Transverse colon (tissue), 4 donors: ENCODE results near the gene HPN. TPM values are rescaled to one million over a fixed set of nuclear protein-coding genes. Genes with fewer than 3 reads are reported as not detected.

Experiments used
- DNase-seq: peaks from one replicate; pipeline ENCODE4 v3.0.0-alpha.2; 2019
- H3K27ac ChIP-seq, 4 donors: fragments of 200-600 bp; sonication (generic); 2 replicates each; pipeline ENCODE4 v1.5.1; 2016 to 2018; ENCODE audit warnings: inconsistent platforms in 4 of 4
- H3K27me3 ChIP-seq: fragments of 200-600 bp; sonication (generic); 2 replicates; pipeline ENCODE4 v1.5.1; 2017; ENCODE audit warnings: inconsistent platforms
- H3K36me3 ChIP-seq, 4 donors: fragments of 200-600 bp; sonication (generic); 2 replicates each; pipeline ENCODE4 v1.5.1; 2017 to 2019; ENCODE audit warnings: inconsistent platforms in 4 of 4
- H3K4me1 ChIP-seq, 4 donors: fragments of 200-600 bp; sonication (generic); 2 replicates each; pipeline ENCODE4 v1.5.1; 2017 to 2020; ENCODE audit warnings: inconsistent platforms in 4 of 4
- H3K4me3 ChIP-seq, 4 donors: fragments of 200-600 bp; sonication (generic); 1 replicate in 1 of 4; 2 replicates in 3 of 4; pipeline versions ENCODE4 v1.5.1 to v1.6.1; 2017 to 2019; ENCODE audit warnings: inconsistent platforms in 4 of 4
- H3K9me3 ChIP-seq, 2 donors: fragments of 200-600 bp; sonication (generic); 2 replicates each; pipeline ENCODE4 v1.5.1; 2017 to 2019; ENCODE audit warnings: inconsistent platforms in 2 of 2
- CTCF ChIP-seq, 5 experiments: fragments of 200-600 bp in 3 of 5; fragments of 450-650 bp in 2 of 5; sonication (generic) in 3 of 5; IDR thresholded peaks; 1 replicate in 2 of 5; 2 replicates in 3 of 5; pipeline ENCODE4 v1.5.1; 2016 to 2017; ENCODE audit warnings: antibody characterized with exemption in 5 of 5, inconsistent platforms in 3 of 5, mild to moderate bottlenecking in 2 of 5, moderate library complexity in 1 of 5
- EP300 ChIP-seq: sonication (generic); formaldehyde crosslinking; IDR thresholded peaks from one replicate; pipeline ENCODE4 v1.6.1; 2017; ENCODE audit warnings: antibody characterized with exemption, low read depth
- POLR2A ChIP-seq: fragments of 450-650 bp; IDR thresholded peaks from one replicate; pipeline ENCODE4 v1.6.1; 2016; ENCODE audit warnings: antibody characterized with exemption, mild to moderate bottlenecking, moderate library complexity
- POLR2AphosphoS5 ChIP-seq, 3 donors: sonication (generic); formaldehyde crosslinking; IDR thresholded peaks; one replicate each; pipeline ENCODE4 v1.6.1; 2016; ENCODE audit warnings: antibody characterized with exemption in 3 of 3
- WGBS, 2 donors: methylation state at CpG; one replicate each; pipeline ENCODE4 v1.1.5; 2018; ENCODE audit warnings: low coverage in 1 of 2; 5-methylcytosine and 5-hydroxymethylcytosine counted together
- in situ Hi-C, 4 donors: fragments of 200-750 bp; cut with MboI; loops; one replicate each; pipeline versions ENCODE4 v1.15.0 to v1.15.1; 2017; ENCODE audit warnings: low sequenced_read_pairs in 3 of 4, low pct_ligation_motif_present in 1 of 4, low pct_unique_long_range_greater_than_20kb in 1 of 4
- intact Hi-C: fragments of 100-400 bp; cut with DNase I; formaldehyde crosslinking; loops from one replicate; pipeline ENCODE4 v1.15.1; 2023; ENCODE audit warnings: low total_unique reads
- total RNA-seq, 4 donors: library from RNA; depleted of rRNA; stranded (reverse); fragments of >200 nt; gene quantifications; one replicate each; pipeline ENCODE4 v1.1.0, GENCODE V29; 2016

HPN gene
- total RNA-seq, 4 donors from 2014 or later = 0.32 to 0.68 TPM; not detected in 2

GRCh38 chr19:35015270-35015953 lies 26.1 kb upstream of the HPN start:
- intact Hi-C loops = no loop called here

GRCh38 chr19:35015954-35016351 lies 25.6 kb upstream of the HPN start:
- no peak for DNase-seq
- Histone ChIP-seq H3K36me3 (peaks cover 0 to 16% (median 6%) of the 10 kb centered on the region in 4 donors), H3K27me3 (no peaks in the 10 kb centered on the region), H3K27ac (no peak overlapping the region), H3K4me1 (peaks cover 4 to 22% (median 9%) of the 10 kb centered on the region in 4 donors), H3K9me3 (no peaks in the 10 kb centered on the region), H3K4me3 (no peak overlapping the region)
- TF ChIP-seq POLR2AphosphoS5 (IDR thresholded peaks at IDR 0.05) = no peak
- TF ChIP-seq CTCF (IDR thresholded peaks at IDR 0.05) = no peak
- no peak for TF ChIP-seq EP300
- no peak for TF ChIP-seq POLR2A
- intact Hi-C loops = no loop called here
- WGBS, 2 donors = 98% methylated on average over 6 of the region's 6 CpGs; no CpG with 5 or more reads in 1 of the 2 donors
- in situ Hi-C loops = loop anchor here in 2 of 4 donors (5.0 to 10.0 kb wide), 2 partner anchors 39 to 51 kb away; partner anchors contain the start of gene ZNF792 (in 1 of the 2)

More at GRCh38 chr19:35015270-35015953, 26.1 kb upstream of the HPN start:
- no peaks in the 10 kb centered on the region for H3K9me3 ChIP-seq
- 86 to 92% methylated on average over 2 to 16 of the region's 16 CpGs for WGBS, 2 donors
- H3K4me1 ChIP-seq = peaks cover 4 to 22% (median 9%) of the 10 kb centered on the region in 4 donors
- no peak overlapping the region for H3K27ac ChIP-seq
- TF ChIP-seq CTCF (IDR thresholded peaks at IDR 0.05) (no peak), POLR2AphosphoS5 (IDR thresholded peaks at IDR 0.05) (no peak), POLR2A (no peak), EP300 (no peak)
- H3K36me3 ChIP-seq = peaks cover 0 to 12% (median 5%) of the 10 kb centered on the region in 4 donors
- H3K4me3 ChIP-seq = no peak overlapping the region
- no peaks in the 10 kb centered on the region for H3K27me3 ChIP-seq
- in situ Hi-C loops = loop anchor here in 2 of 4 donors (5.0 to 10.0 kb wide), 2 partner anchors 38 to 51 kb away; partner anchors contain the start of gene ZNF792 (in 1 of the 2)
- no peak for DNase-seq

DNA sequence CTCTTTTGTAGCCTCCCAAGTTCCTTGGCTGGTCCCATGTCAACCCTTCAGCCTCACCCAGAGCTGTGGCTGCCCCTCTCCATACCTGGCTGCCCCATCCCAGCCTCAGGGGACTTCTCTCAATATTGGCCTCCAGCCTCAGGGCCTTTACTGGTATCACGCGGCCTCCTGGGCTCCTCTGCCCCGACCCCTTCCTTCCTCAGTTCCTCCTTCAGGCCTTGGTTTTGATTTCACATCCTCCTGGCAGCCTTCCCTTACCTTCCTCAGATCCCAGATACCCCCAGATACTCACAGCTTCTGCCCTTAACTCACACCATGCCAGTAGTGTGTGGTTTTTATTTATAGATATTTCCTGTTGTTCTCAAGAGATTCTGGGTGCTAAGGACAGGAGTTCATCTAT lies 24.0 kb upstream of the HPN start:
- no peak for TF ChIP-seq POLR2A
- no peak for TF ChIP-seq POLR2AphosphoS5 (IDR thresholded peaks at IDR 0.05)
- no peak for TF ChIP-seq EP300
- no peak for TF ChIP-seq CTCF (IDR thresholded peaks at IDR 0.05)
- Histone ChIP-seq H3K4me3 (no peak overlapping the region), H3K4me1 (peaks cover 4 to 19% (median 9%) of the 10 kb centered on the region in 4 donors), H3K36me3 (peaks cover 0 to 29% (median 14%) of the 10 kb centered on the region in 4 donors), H3K9me3 (no peaks in the 10 kb centered on the region), H3K27me3 (no peaks in the 10 kb centered on the region), H3K27ac (no peak overlapping the region)
- intact Hi-C loops (no loop called here), in situ Hi-C loops (loop anchor here in 2 of 4 donors (5.0 to 10.0 kb wide), 2 partner anchors 40 to 53 kb away; partner anchors contain the start of gene ZNF792 (in 1 of the 2))
- DNase-seq = no peak
- 83 to 93% methylated on average over 3 of the region's 3 CpGs for WGBS, 2 donors

- intact Hi-C loops = no loop called here
- in situ Hi-C loops = loop anchor here in 2 of 4 donors (5.0 to 10.0 kb wide), 2 partner anchors 41 to 54 kb away; partner anchors contain the start of gene ZNF792 (in 1 of the 2)
- no peak for DNase-seq
- H3K36me3 ChIP-seq = peaks cover 0 to 29% (median 14%) of the 10 kb centered on the region in 4 donors
- no peaks in the 10 kb centered on the region for H3K27me3 ChIP-seq
- TF ChIP-seq CTCF (IDR thresholded peaks at IDR 0.05) (no peak), EP300 (no peak), POLR2AphosphoS5 (IDR thresholded peaks at IDR 0.05) (no peak), POLR2A (no peak)
- no peaks in the 10 kb centered on the region for H3K9me3 ChIP-seq
- peaks cover 0 to 11% (median 2%) of the 10 kb centered on the region in 4 donors for H3K4me1 ChIP-seq
- no peak overlapping the region for H3K4me3 ChIP-seq
- WGBS, 2 donors = 89% methylated on average over 4 of the region's 4 CpGs; no CpG with 5 or more reads in 1 of the 2 donors
- H3K27ac ChIP-seq = no peak overlapping the region
Measured at GRCh38 chr19:35018379-35018778, 23.1 kb upstream of the HPN start.
